Neural progenitor cell (in vitro differentiated cells): ENCODE measurements around the gene ATG4A. TPM values are rescaled to one million over a fixed set of nuclear protein-coding genes. Genes with fewer than 3 reads are reported as not detected.

Experiments used
- DNase-seq: peaks from one replicate; pipeline ENCODE4 v3.0.0-alpha.2; 2016; ENCODE audit warnings: low spot score
- H2AFZ ChIP-seq: fragments of 200-600 bp; sonication (generic); replicated peaks from 2 replicates; pipeline ENCODE4 v1.6.1; 2016; ENCODE audit warnings: antibody characterized with exemption
- H3F3A ChIP-seq: fragments of 200-600 bp; sonication (generic); 2 replicates; pipeline ENCODE4 v1.6.1; 2016; ENCODE audit warnings: antibody characterized with exemption, low read depth
- H3K27ac ChIP-seq: fragments of 200-600 bp; sonication (generic); 2 replicates; pipeline ENCODE4 v1.5.1; 2016; ENCODE audit warnings: mild to moderate bottlenecking
- H3K27me3 ChIP-seq: fragments of 200-600 bp; sonication (generic); 2 replicates; pipeline ENCODE4 v1.6.1; 2016; ENCODE audit warnings: mild to moderate bottlenecking, moderate library complexity
- H3K36me3 ChIP-seq: fragments of 200-600 bp; sonication (generic); 2 replicates; pipeline ENCODE4 v1.5.1; 2016
- H3K4me1 ChIP-seq: fragments of 200-600 bp; sonication (generic); 2 replicates; pipeline ENCODE4 v1.6.1; 2016; ENCODE audit warnings: mixed run types
- H3K4me2 ChIP-seq: fragments of 200-600 bp; sonication (generic); 2 replicates; pipeline ENCODE4 v1.6.1; 2016
- H3K4me3 ChIP-seq: fragments of 200-600 bp; sonication (generic); 2 replicates; pipeline ENCODE4 v1.5.1; 2016
- H3K79me2 ChIP-seq: fragments of 200-600 bp; sonication (generic); 2 replicates; pipeline ENCODE4 v1.6.1; 2016; ENCODE audit warnings: low read depth
- H3K9ac ChIP-seq: fragments of 200-600 bp; sonication (generic); 2 replicates; pipeline ENCODE4 v1.6.1; 2016
- H3K9me3 ChIP-seq: fragments of 200-600 bp; sonication (generic); 2 replicates; pipeline ENCODE4 v1.5.1; 2016; ENCODE audit warnings: low read depth
- H4K20me1 ChIP-seq: fragments of 200-600 bp; sonication (generic); 2 replicates; pipeline ENCODE4 v1.6.1; 2016; ENCODE audit warnings: low read depth
- H3K27ac Mint-ChIP-seq: 3 replicates; pipeline ENCODE4 v1.8.0; 2021; ENCODE audit warnings: mixed read lengths
- H3K27me3 Mint-ChIP-seq: 2 replicates; pipeline ENCODE4 v1.8.0; 2022; ENCODE audit warnings: low read depth, mild to moderate bottlenecking, inconsistent platforms, moderate library complexity, mixed read lengths; ENCODE audit not compliant: insufficient read depth
- H3K36me3 Mint-ChIP-seq: 3 replicates; pipeline ENCODE4 v1.8.0; 2021; ENCODE audit warnings: mixed read lengths
- H3K4me1 Mint-ChIP-seq: 3 replicates; pipeline ENCODE4 v1.8.0; 2021; ENCODE audit warnings: mixed read lengths
- H3K4me3 Mint-ChIP-seq: 3 replicates; pipeline ENCODE4 v1.8.0; 2021; ENCODE audit warnings: mild to moderate bottlenecking, moderate library complexity, mixed read lengths
- H3K9me3 Mint-ChIP-seq: 3 replicates; pipeline ENCODE4 v1.8.0; 2020; ENCODE audit warnings: mixed read lengths
- CTCF ChIP-seq: fragments of 200-600 bp; sonication (generic); IDR thresholded peaks from 2 replicates; pipeline ENCODE4 v1.5.1; 2017; ENCODE audit warnings: antibody characterized with exemption, mild to moderate bottlenecking
- EZH2 ChIP-seq: fragments of 200-600 bp; sonication (generic); IDR thresholded peaks from 2 replicates; pipeline ENCODE4 v1.6.1; 2017; ENCODE audit warnings: antibody characterized with exemption, mild to moderate bottlenecking, moderate library complexity
- EZH2phosphoT487 ChIP-seq: fragments of 200-600 bp; sonication (generic); IDR thresholded peaks from 2 replicates; pipeline ENCODE4 v1.6.1; 2017; ENCODE audit warnings: antibody characterized with exemption
- total RNA-seq: library from RNA; depleted of rRNA; stranded (reverse); fragments of >200 nt; gene quantifications from 2 replicates; pipeline ENCODE4 v1.2.3, GENCODE V29; 2015; ENCODE audit warnings: low replicate concordance

ATG4A gene
- total RNA-seq, 1 donor from 2014 or later: 6.5 TPM

- no peaks in the 10 kb centered on the region for H3K27me3 Mint-ChIP-seq
- peaks cover 14% of the 10 kb centered on the region for H3K4me1 Mint-ChIP-seq
- no peaks in the 10 kb centered on the region for H3K9me3 ChIP-seq
- peaks cover 23% of the 10 kb centered on the region for H3K79me2 ChIP-seq
- H3K27ac Mint-ChIP-seq: no peak overlapping the region
- H3K4me2 ChIP-seq: peak overlapping the region; percentile 72
- peaks cover 4% of the 10 kb centered on the region for H4K20me1 ChIP-seq
- no peak overlapping the region for H3K9ac ChIP-seq
- H3K27ac ChIP-seq: no peak overlapping the region
- H3K27me3 ChIP-seq: no peaks in the 10 kb centered on the region
- peak overlapping the region; percentile 85 for H2AFZ ChIP-seq
- H3K9me3 Mint-ChIP-seq: no peaks in the 10 kb centered on the region
- H3K4me3 Mint-ChIP-seq: no peak overlapping the region
- no peak for DNase-seq
- peaks cover 4% of the 10 kb centered on the region for H3K36me3 Mint-ChIP-seq
- no peaks in the 10 kb centered on the region for H3F3A ChIP-seq
- H3K4me1 ChIP-seq: peaks cover 6% of the 10 kb centered on the region
- H3K36me3 ChIP-seq: no peaks in the 10 kb centered on the region
- no peak for TF ChIP-seq EZH2
- TF ChIP-seq EZH2phosphoT487: no peak
- no peak for TF ChIP-seq CTCF
- H3K4me3 ChIP-seq: peak overlapping the region; percentile 88
These were observed 307 bp downstream of the ATG4A start for GRCh38 chrX:108091878-108092291.

- Histone ChIP-seq H2AFZ (no peak overlapping the region), H3K4me3 (no peak overlapping the region), H3K4me1 (no peaks in the 10 kb centered on the region), H3K4me2 (no peak overlapping the region), H3K27ac (no peak overlapping the region), H4K20me1 (no peaks in the 10 kb centered on the region), H3K79me2 (no peaks in the 10 kb centered on the region), H3K27me3 (no peaks in the 10 kb centered on the region), H3K36me3 (no peaks in the 10 kb centered on the region), H3K9ac (no peak overlapping the region), H3F3A (no peaks in the 10 kb centered on the region), H3K9me3 (no peaks in the 10 kb centered on the region)
- Mint-ChIP-seq H3K4me1 (peaks cover 3% of the 10 kb centered on the region), H3K27me3 (no peaks in the 10 kb centered on the region), H3K4me3 (no peak overlapping the region), H3K9me3 (no peaks in the 10 kb centered on the region), H3K27ac (no peak overlapping the region), H3K36me3 (no peaks in the 10 kb centered on the region)
- DNase-seq: no peak
- TF ChIP-seq CTCF (no peak), EZH2phosphoT487 (no peak), EZH2 (no peak)
These were observed 5.8 kb downstream of the ATG4A start for GRCh38 chrX:108097380-108097779.

- TF ChIP-seq EZH2 (no peak), CTCF (no peak), EZH2phosphoT487 (no peak)
- peaks cover 4% of the 10 kb centered on the region for H3K4me1 ChIP-seq
- no peak overlapping the region for H3K9ac ChIP-seq
- Mint-ChIP-seq H3K9me3 (peaks cover 10% of the 10 kb centered on the region), H3K27ac (peak overlapping the region; percentile 24), H3K4me3 (no peak overlapping the region), H3K36me3 (peaks cover 7% of the 10 kb centered on the region), H3K27me3 (no peaks in the 10 kb centered on the region), H3K4me1 (no peaks in the 10 kb centered on the region)
- H3K36me3 ChIP-seq: no peaks in the 10 kb centered on the region
- H3K4me2 ChIP-seq: no peak overlapping the region
- no peaks in the 10 kb centered on the region for H3K27me3 ChIP-seq
- no peaks in the 10 kb centered on the region for H3F3A ChIP-seq
- H4K20me1 ChIP-seq: no peaks in the 10 kb centered on the region
- DNase-seq: no peak
- no peak overlapping the region for H2AFZ ChIP-seq
- no peaks in the 10 kb centered on the region for H3K79me2 ChIP-seq
- peaks cover 12% of the 10 kb centered on the region for H3K9me3 ChIP-seq
- no peak overlapping the region for H3K27ac ChIP-seq
- no peak overlapping the region for H3K4me3 ChIP-seq
These were observed 13.9 kb downstream of the ATG4A start for GRCh38 chrX:108105473-108105872.
